G401 (cell line): ENCODE results near the gene HSCB. TPM values are rescaled to one million over a fixed set of nuclear protein-coding genes. Genes with fewer than 3 reads are reported as not detected.
"Not testable (repeated sequence)": the region's sequence is repeated elsewhere in the genome, so short reads cannot be mapped to it uniquely, and the experiment has no call there.

ENCODE experiments used
- DNase-seq: peaks from one replicate; pipeline ENCODE4 v3.0.0-alpha.2; 2015; ENCODE audit warnings: low spot score
- in situ Hi-C: cut with HindIII; loops from 2 replicates; pipeline ENCODE4 v1.10.0; 2016; ENCODE audit warnings: low sequenced_read_pairs, mixed read lengths
- total RNA-seq: library from RNA; depleted of rRNA; stranded (reverse); fragments of >200 nt; shearing (Covaris generic); gene quantifications from 2 replicates; pipeline ENCODE4 v1.2.3, GENCODE V29; 2014; rRNA removed

Gene HSCB
- 33.2 and 38.1 TPM in 2 replicates for total RNA-seq

- in situ Hi-C loops: no loop called here
- DNase-seq: peak; percentile 100
Measured at GRCh38 chr22:28741785-28742561, at the start of gene HSCB, which contains the start of gene CHEK2. Gene HSCB, plus strand, starts transcription at chr22:28742039. Its CDS starts 57 bp downstream, at chr22:28742096. Gene CHEK2, minus strand, starts transcription at chr22:28741820. Its CDS starts 7,099 bp downstream, at chr22:28734721.

GRCh38 chr22:28693041-28693760, 48.6 kb upstream of the HSCB start:
- DNase-seq, in situ Hi-C loops: not testable (repeated sequence)

GRCh38 chr22:28702891-28703290, 38.9 kb upstream of the HSCB start:
- no peak for DNase-seq
- in situ Hi-C loops: no loop called here

- in situ Hi-C loops: no loop called here
- no peak for DNase-seq
Measured at GRCh38 chr22:28703436-28703835, 38.4 kb upstream of the HSCB start.

- in situ Hi-C loops: no loop called here
- DNase-seq: no peak
Measured at GRCh38 chr22:28706845-28707244, 35.0 kb upstream of the HSCB start.

- in situ Hi-C loops: no loop called here
- no peak for DNase-seq
Measured at GRCh38 chr22:28710107-28710506, 31.7 kb upstream of the HSCB start.

GRCh38 chr22:28710576-28711191, 31.2 kb upstream of the HSCB start:
- in situ Hi-C loops: no loop called here
- DNase-seq: no peak

- no peak for DNase-seq
Measured at GRCh38 chr22:28711341-28711740, 30.5 kb upstream of the HSCB start.

GRCh38 chr22:28711820-28712777, 29.7 kb upstream of the HSCB start:
- peak; percentile 8 for DNase-seq
- in situ Hi-C loops: no loop called here

More at GRCh38 chr22:28711341-28711740, 30.5 kb upstream of the HSCB start:
- in situ Hi-C loops: no loop called here

GRCh38 chr22:28714043-28714628, 27.7 kb upstream of the HSCB start:
- no peak for DNase-seq

GRCh38 chr22:28715611-28716010, 26.2 kb upstream of the HSCB start:
- no peak for DNase-seq
- in situ Hi-C loops: no loop called here

More at GRCh38 chr22:28714043-28714628, 27.7 kb upstream of the HSCB start:
- in situ Hi-C loops: no loop called here

- in situ Hi-C loops: no loop called here
- no peak for DNase-seq
Measured at GRCh38 chr22:28716686-28717085, 25.2 kb upstream of the HSCB start.

GRCh38 chr22:28718044-28718443, 23.8 kb upstream of the HSCB start:
- in situ Hi-C loops: no loop called here

GRCh38 chr22:28728002-28728401, 13.8 kb upstream of the HSCB start:
- DNase-seq: no peak
- in situ Hi-C loops: no loop called here

More at GRCh38 chr22:28718044-28718443, 23.8 kb upstream of the HSCB start:
- DNase-seq: no peak

- no peak for DNase-seq
- in situ Hi-C loops: no loop called here
Measured at GRCh38 chr22:28728621-28729313, 13.1 kb upstream of the HSCB start.

- DNase-seq: no peak
- in situ Hi-C loops: no loop called here
Measured at GRCh38 chr22:28730179-28730578, 11.7 kb upstream of the HSCB start.

GRCh38 chr22:28734393-28734792, 7.4 kb upstream of the HSCB start:
- in situ Hi-C loops: no loop called here
- DNase-seq: no peak
